HuH-7.5 (cell line): ENCODE results near the gene RIMBP3C.
"Not testable (repeated sequence)": the region's sequence is repeated elsewhere in the genome, so short reads cannot be mapped to it uniquely, and the experiment has no call there.

Source experiments
- DNase-seq: peaks from one replicate; pipeline ENCODE4 v3.0.0; 2011; ENCODE audit warnings: low spot score

The RIMBP3C gene

GRCh38 chr22:21551361-21551760 is at the start of gene RIMBP3C:
RIMBP3C (minus strand) TSS chr22:21551461; CDS start chr22:21550976, 485 bp downstream.
- DNase-seq: not testable (repeated sequence)

- no peak for DNase-seq
Measured at GRCh38 chr22:21599053-21599893, 48.0 kb upstream of the RIMBP3C start.

GRCh38 chr22:21598302-21598701 is 47.0 kb upstream of the RIMBP3C start:
- DNase-seq: no peak

GRCh38 chr22:21596356-21597135 is 45.3 kb upstream of the RIMBP3C start:
- DNase-seq: not testable (repeated sequence)

GRCh38 chr22:21594865-21595452 is 43.7 kb upstream of the RIMBP3C start:
- no peak for DNase-seq

- peak; percentile 41 for DNase-seq
Measured at GRCh38 chr22:21593406-21594232, 42.4 kb upstream of the RIMBP3C start.

GRCh38 chr22:21592422-21592821 is 41.2 kb upstream of the RIMBP3C start:
- DNase-seq: no peak

GRCh38 chr22:21591695-21592094 is 40.4 kb upstream of the RIMBP3C start:
- no peak for DNase-seq

GRCh38 chr22:21590809-21591641 is 39.8 kb upstream of the RIMBP3C start:
- DNase-seq: no peak

GRCh38 chr22:21589396-21589795 is 38.1 kb upstream of the RIMBP3C start:
- DNase-seq: no peak

GRCh38 chr22:21587803-21588611 is 36.7 kb upstream of the RIMBP3C start:
- DNase-seq: no peak

- DNase-seq: no peak
Measured at GRCh38 chr22:21585389-21585788, 34.1 kb upstream of the RIMBP3C start.

- DNase-seq: no peak
Measured at GRCh38 chr22:21582801-21583740, 31.8 kb upstream of the RIMBP3C start.

- DNase-seq: not testable (repeated sequence)
Measured at GRCh38 chr22:21581009-21581713, 29.9 kb upstream of the RIMBP3C start.

- DNase-seq: not testable (repeated sequence)
Measured at GRCh38 chr22:21580623-21581007, 29.4 kb upstream of the RIMBP3C start.

GRCh38 chr22:21579474-21579851 is 28.2 kb upstream of the RIMBP3C start:
- DNase-seq: no peak

- DNase-seq: no peak
Measured at GRCh38 chr22:21573750-21574494, 22.7 kb upstream of the RIMBP3C start.
